ENCODE data around the gene DCXR. TPM values are rescaled to one million over a fixed set of nuclear protein-coding genes. Genes with fewer than 3 reads are reported as not detected.

The DCXR gene
- total and polyA plus RNA-seq, 3 experiments from 2014 or later, result 108 to 127 (median 117) TPM

DNA sequence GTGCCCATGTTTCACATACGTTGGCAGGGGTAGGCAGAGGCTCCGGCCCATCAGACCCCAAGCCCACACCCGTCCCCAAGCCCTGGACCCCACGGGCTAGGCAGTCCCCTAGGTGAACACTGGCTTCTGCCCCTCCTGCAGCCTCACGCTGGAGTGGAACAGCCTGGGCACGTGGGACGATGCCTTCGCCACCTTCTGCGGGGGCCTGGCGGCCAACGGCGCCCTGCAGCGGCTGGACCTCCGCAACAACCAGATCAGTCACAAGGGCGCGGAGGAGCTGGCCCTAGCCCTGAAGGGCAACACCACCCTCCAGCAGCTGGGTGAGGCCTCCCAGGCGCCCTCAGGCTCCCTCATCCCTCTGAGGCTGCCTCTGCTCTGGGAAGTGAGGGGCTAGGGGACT, 12.6 kb downstream of the DCXR start:
- POLR2A ChIA-PET, result no interaction called here
- CTCF ChIA-PET, result interaction anchor here (6.0 kb wide), 1 partner anchor 64 kb away, joined by 83 read pairs; the partner anchor contains the start of gene NOTUM
- Histone ChIP-seq H3K4me3 (ENCODE audit: low read length) (no peak overlapping the region), H3K27ac (ENCODE audit: low read depth, low read length) (no peak overlapping the region), H3K9me3 (ENCODE audit: low read length) (no peaks in the 10 kb centered on the region), H3K27me3 (ENCODE audit: insufficient read depth, low read length, poor library complexity, severe bottlenecking) (no peaks in the 10 kb centered on the region), H3K4me1 (ENCODE audit: insufficient read depth, low read length) (peaks cover 28% of the 10 kb centered on the region), H3K36me3 (ENCODE audit: insufficient read depth, low read length) (no peaks in the 10 kb centered on the region)
- no peak overlapping the region for H3K27ac Mint-ChIP-seq
- H3K4me1 Mint-ChIP-seq, result peaks cover 19 to 38% (median 21%) of the 10 kb centered on the region in 3 donors
- H3K4me3 Mint-ChIP-seq, result peak overlapping the region in 1 of 7 donors; percentile 23
- H3K36me3 Mint-ChIP-seq, result no peaks in the 10 kb centered on the region
- no peaks in the 10 kb centered on the region for H3K9me3 Mint-ChIP-seq
- H3K27me3 Mint-ChIP-seq, result peaks cover 0 to 5% of the 10 kb centered on the region in 2 donors
- DNase-seq, result no peak

DNA sequence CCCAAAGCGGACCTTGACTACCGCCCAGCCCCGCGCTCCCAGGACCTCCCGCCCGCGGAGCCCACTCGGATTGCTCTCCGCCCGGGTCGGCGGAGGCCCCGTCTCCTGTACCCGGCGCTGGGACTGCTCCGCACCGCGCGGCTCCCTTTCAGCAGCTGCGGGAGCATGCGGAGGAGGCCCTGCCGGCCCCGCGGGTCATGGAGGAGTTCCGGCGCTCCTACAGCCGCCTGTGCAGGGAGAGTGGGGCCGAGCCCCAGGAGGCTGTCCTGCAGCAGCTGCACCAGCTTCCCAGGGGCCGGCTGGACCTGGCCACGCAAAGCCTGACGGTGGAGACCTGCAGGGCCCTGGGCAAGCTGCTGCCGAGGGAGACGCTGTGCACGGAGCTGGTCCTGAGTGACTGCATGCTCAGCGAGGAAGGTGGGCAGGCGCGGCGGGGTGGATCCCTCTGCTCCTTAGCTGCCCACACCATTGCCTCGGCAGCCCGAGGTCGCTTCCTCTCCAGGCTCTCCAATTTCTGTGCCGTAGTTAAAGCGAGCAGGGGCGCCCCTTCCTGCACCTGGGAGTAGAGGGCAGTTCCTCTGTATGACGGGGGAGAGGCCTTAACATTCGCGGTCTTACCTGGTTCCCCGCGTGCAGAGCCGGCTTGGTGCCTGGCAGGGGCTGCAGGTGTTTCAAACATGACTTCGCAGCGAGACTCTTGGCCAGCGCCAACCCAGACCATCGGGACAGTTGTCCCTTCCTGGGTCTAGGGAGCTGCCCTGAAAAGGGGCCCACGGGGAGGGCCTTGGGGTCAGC, 13.9 kb downstream of the DCXR start:
- H3K4me3 ChIP-seq (ENCODE audit: low read length), result peak overlapping the region; percentile 64
- H3K36me3 ChIP-seq (ENCODE audit: insufficient read depth, low read length), result peaks cover 3% of the 10 kb centered on the region
- ChIA-PET CTCF (interaction anchor here (3.9 to 6.0 kb wide), 2 partner anchors 13 to 62 kb away, joined by 16 to 83 read pairs; partner anchors contain the start of genes DCXR and NOTUM), POLR2A (interaction anchor here (1.0 to 2.3 kb wide), 5 partner anchors 14 to 320 kb away, joined by 3 to 10 read pairs (median 6); partner anchors contain the start of genes DCXR, FASN and MRPL12)
- H3K4me1 ChIP-seq (ENCODE audit: insufficient read depth, low read length), result peaks cover 26% of the 10 kb centered on the region
- Mint-ChIP-seq H3K36me3 (peaks cover 0 to 3% (median 0%) of the 10 kb centered on the region in 3 donors), H3K4me3 (peak overlapping the region; percentile 75 to 93 (median 84)), H3K27me3 (peaks cover 0 to 2% of the 10 kb centered on the region in 2 donors), H3K4me1 (peaks cover 17 to 34% (median 21%) of the 10 kb centered on the region in 3 donors), H3K27ac (peak overlapping the region in 3 of 8 donors; percentile 33 to 51 (median 50)), H3K9me3 (no peaks in the 10 kb centered on the region)
- H3K27ac ChIP-seq (ENCODE audit: low read depth, low read length), result peak overlapping the region; percentile 38
- peak in 2 of 5 donors; percentile 14 to 15 for DNase-seq
- no peaks in the 10 kb centered on the region for H3K9me3 ChIP-seq (ENCODE audit: low read length)
- no peaks in the 10 kb centered on the region for H3K27me3 ChIP-seq (ENCODE audit: insufficient read depth, low read length, poor library complexity, severe bottlenecking)

DNA sequence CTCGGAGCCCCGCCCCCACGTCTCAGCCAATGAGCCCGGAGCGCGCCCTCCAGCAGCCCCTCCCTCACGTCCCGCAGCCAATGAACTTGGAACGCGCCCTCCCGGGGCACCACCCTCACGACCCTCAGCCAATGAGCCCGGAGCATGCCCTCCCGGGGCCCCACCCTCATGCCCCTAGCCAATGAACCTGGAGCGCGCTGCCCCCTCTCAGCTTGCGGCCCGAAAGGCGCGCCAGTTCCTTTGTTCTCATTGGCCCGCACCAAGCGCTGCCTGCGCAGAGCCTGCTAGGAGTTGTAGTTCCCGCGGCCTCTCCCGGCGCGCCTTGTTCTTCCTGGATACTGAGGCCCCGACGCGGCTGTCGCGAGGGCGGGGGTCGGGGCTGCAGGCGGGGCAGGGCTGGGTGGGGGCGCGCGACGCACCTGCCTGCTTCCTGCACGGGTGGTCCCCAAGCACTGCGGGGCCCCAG, 14.5 kb downstream of the DCXR start, which contains the start of gene LRRC45:
Gene LRRC45 (plus strand): TSS at position 325 of the 466 bp plus-strand sequence. CDS start 339 bp downstream, outside the sequence.
- peak; percentile 99 to 100 (median 100) for DNase-seq
- H3K27me3 Mint-ChIP-seq, result peaks cover 0 to 2% of the 10 kb centered on the region in 2 donors
- H3K36me3 ChIP-seq (ENCODE audit: insufficient read depth, low read length), result peaks cover 6% of the 10 kb centered on the region
- H3K4me3 ChIP-seq (ENCODE audit: low read length), result peak within 1 kb of the TSS; percentile 70
- H3K4me1 ChIP-seq (ENCODE audit: insufficient read depth, low read length), result peaks cover 26% of the 10 kb centered on the region
- peak within 1 kb of the TSS; percentile 61 for H3K27ac ChIP-seq (ENCODE audit: low read depth, low read length)
- no peaks in the 10 kb centered on the region for H3K27me3 ChIP-seq (ENCODE audit: insufficient read depth, low read length, poor library complexity, severe bottlenecking)
- no peaks in the 10 kb centered on the region for H3K9me3 Mint-ChIP-seq
- H3K36me3 Mint-ChIP-seq, result peaks cover 0 to 8% (median 0%) of the 10 kb centered on the region in 3 donors
- H3K4me3 Mint-ChIP-seq, result peak within 1 kb of the TSS; percentile 83 to 93 (median 85)
- H3K27ac Mint-ChIP-seq, result peak within 1 kb of the TSS in 6 of 8 donors; percentile 56 to 85 (median 70)
- ChIA-PET POLR2A (interaction anchor here (0.8 to 2.3 kb wide), 9 partner anchors 15 to 496 kb away, joined by 3 to 10 read pairs (median 5); partner anchors contain the start of genes CSNK1D, DCXR, FASN and FOXK2), CTCF (interaction anchor here (0.7 to 6.0 kb wide), 4 partner anchors 8 to 132 kb away, joined by 3 to 83 read pairs (median 20); partner anchors contain the start of genes DCXR, NOTUM and RAC3)
- H3K9me3 ChIP-seq (ENCODE audit: low read length), result no peaks in the 10 kb centered on the region
- peaks cover 17 to 34% (median 21%) of the 10 kb centered on the region in 3 donors for H3K4me1 Mint-ChIP-seq

DNA sequence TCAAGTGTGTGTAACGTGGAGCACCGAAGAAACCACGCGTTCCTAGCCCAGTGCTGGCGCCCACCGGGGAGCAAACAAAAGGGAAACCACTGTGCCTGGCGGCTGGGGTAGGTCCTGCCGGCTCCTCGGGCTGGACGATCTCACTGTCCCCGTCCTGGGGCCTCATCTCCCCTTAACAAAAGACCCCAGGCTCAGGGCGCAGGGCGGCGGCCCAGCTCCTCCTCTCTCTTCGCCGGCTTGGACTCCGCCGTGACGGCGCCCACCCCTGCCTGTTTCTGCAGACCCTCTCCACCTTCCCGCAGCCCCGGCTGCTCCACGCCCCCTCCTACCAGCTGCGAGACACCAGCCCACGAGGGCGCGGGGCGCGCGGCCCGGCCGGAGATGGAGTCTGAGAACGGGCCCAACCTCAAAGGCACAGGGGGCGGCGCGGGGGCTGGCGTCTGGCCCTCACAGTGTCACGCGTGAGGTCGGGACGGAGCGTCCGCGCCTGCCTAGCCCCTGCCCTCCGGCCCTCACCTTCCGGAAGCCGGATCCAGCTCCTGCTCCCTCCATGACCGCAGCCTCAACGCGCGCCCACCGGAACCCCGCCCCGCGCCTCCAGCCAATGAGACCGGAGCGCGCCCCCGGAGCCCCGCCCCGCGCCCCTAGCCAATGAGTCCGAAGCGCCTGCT, 15.1 kb downstream of the DCXR start, which contains the start of gene CENPX:
Gene CENPX (minus strand): TSS at position 569 of the 671 bp plus-strand sequence. CDS start 17 bp downstream, at position 552.
- ChIA-PET CTCF (interaction anchor here (0.7 to 6.0 kb wide), 5 partner anchors 9 to 133 kb away, joined by 3 to 83 read pairs (median 16); partner anchors contain the start of genes DCXR, NOTUM and RAC3), POLR2A (interaction anchor here (0.8 to 2.3 kb wide), 9 partner anchors 15 to 497 kb away, joined by 3 to 10 read pairs (median 5); partner anchors contain the start of genes CSNK1D, DCXR, FASN and FOXK2)
- DNase-seq, result peak in 1 of 5 donors; percentile 57
- Mint-ChIP-seq H3K4me1 (peaks cover 17 to 34% (median 21%) of the 10 kb centered on the region in 3 donors), H3K9me3 (no peaks in the 10 kb centered on the region), H3K36me3 (peaks cover 0 to 8% (median 0%) of the 10 kb centered on the region in 3 donors), H3K27ac (peak within 1 kb of the TSS in 7 of 8 donors; percentile 56 to 85 (median 71)), H3K27me3 (peaks cover 0 to 2% of the 10 kb centered on the region in 2 donors), H3K4me3 (peak within 1 kb of the TSS; percentile 83 to 93 (median 85))
- H3K4me1 ChIP-seq (ENCODE audit: insufficient read depth, low read length), result peaks cover 26% of the 10 kb centered on the region
- H3K27me3 ChIP-seq (ENCODE audit: insufficient read depth, low read length, poor library complexity, severe bottlenecking), result no peaks in the 10 kb centered on the region
- peaks cover 6% of the 10 kb centered on the region for H3K36me3 ChIP-seq (ENCODE audit: insufficient read depth, low read length)
- H3K27ac ChIP-seq (ENCODE audit: low read depth, low read length), result peak within 1 kb of the TSS; percentile 61
- H3K9me3 ChIP-seq (ENCODE audit: low read length), result no peaks in the 10 kb centered on the region
- peak within 1 kb of the TSS; percentile 70 for H3K4me3 ChIP-seq (ENCODE audit: low read length)

DNA sequence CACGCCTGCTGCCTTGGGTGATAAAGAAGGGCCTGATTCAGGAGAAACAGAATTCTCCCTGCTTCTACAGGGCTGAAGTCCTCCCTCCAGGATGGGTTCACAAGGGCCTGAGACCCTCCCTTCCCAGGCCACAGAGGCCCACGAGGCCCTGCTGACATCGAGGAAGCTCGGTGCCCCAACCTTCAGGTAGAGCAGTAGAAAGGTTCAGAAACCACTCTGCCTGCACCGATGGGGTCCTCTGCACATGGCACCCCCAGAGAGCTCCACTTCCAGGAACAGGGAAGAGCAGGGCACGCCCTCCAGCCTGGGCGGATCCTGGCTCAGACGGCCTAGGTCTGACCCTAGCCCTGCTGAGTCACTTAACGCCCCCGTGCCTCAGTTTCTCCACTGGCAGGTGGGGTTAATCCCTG, 15.6 kb downstream of the DCXR start:
- H3K27ac ChIP-seq (ENCODE audit: low read depth, low read length), result peak overlapping the region; percentile 61

DNA sequence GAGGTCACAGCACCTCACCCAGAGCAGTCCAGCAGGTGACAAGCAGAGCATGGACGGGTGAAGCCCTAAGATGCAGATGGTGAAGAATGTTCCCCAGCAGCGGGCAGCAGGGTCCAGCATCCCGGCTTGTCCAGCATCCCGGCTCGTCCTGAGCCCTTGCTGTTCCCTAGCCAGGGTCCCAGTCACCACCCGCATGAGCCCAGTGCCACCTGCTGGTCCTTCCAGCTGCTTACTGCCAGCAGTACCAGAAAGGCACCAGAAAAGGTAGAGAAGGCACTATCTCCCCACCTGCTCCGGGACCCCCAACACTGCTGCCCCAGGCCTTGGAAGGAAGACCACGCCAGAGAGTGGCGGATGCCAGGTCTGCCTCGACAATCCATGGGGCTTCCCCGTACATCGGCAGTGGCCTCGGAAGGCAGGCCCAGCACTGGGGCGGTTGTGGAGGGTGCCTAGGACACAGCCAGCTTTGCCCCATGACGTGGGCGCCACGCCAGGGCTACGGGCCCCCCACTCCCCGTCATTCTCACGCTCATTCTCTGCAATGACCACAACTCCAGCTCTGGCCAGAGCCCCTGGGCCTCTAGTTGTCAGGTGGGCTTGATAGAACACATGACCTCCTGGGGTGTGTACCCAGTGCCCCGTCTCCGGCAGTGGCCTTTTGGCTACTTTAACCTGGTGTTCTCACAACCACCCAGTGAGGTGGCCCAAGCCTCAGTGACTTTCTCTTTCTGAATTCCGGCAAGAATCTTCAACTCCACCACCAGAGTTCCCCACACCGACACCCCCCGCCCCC, 16.2 kb downstream of the DCXR start:
- Histone ChIP-seq H3K36me3 (ENCODE audit: insufficient read depth, low read length) (peaks cover 6% of the 10 kb centered on the region), H3K9me3 (ENCODE audit: low read length) (no peaks in the 10 kb centered on the region), H3K4me1 (ENCODE audit: insufficient read depth, low read length) (peaks cover 26% of the 10 kb centered on the region), H3K4me3 (ENCODE audit: low read length) (peak overlapping the region; percentile 70), H3K27me3 (ENCODE audit: insufficient read depth, low read length, poor library complexity, severe bottlenecking) (no peaks in the 10 kb centered on the region), H3K27ac (ENCODE audit: low read depth, low read length) (peak overlapping the region; percentile 61)
- H3K4me3 Mint-ChIP-seq, result peak overlapping the region; percentile 83 to 93 (median 85)
- peak overlapping the region in 6 of 8 donors; percentile 56 to 85 (median 70) for H3K27ac Mint-ChIP-seq
- no peaks in the 10 kb centered on the region for H3K9me3 Mint-ChIP-seq
- DNase-seq, result peak in 4 of 5 donors; percentile 20 to 72 (median 50)
- peaks cover 0 to 2% of the 10 kb centered on the region in 2 donors for H3K27me3 Mint-ChIP-seq
- CTCF ChIA-PET, result interaction anchor here (0.8 to 6.0 kb wide), 7 partner anchors 10 to 134 kb away, joined by 3 to 83 read pairs (median 5); partner anchors contain the start of genes DCXR, NOTUM and RAC3
- POLR2A ChIA-PET, result interaction anchor here (1.4 to 1.7 kb wide), 2 partner anchors 61 to 151 kb away, joined by 5 to 12 read pairs; partner anchors contain the start of gene NOTUM
- peaks cover 17 to 34% (median 21%) of the 10 kb centered on the region in 3 donors for H3K4me1 Mint-ChIP-seq
- H3K36me3 Mint-ChIP-seq, result peaks cover 0 to 8% (median 0%) of the 10 kb centered on the region in 3 donors

More for the DNA sequence above, 15.6 kb downstream of the DCXR start:
- Mint-ChIP-seq H3K27ac (peak overlapping the region in 5 of 8 donors; percentile 62 to 85 (median 71)), H3K27me3 (peaks cover 0 to 2% of the 10 kb centered on the region in 2 donors), H3K4me3 (peak overlapping the region; percentile 83 to 93 (median 85)), H3K36me3 (peaks cover 0 to 8% (median 0%) of the 10 kb centered on the region in 3 donors), H3K4me1 (peaks cover 17 to 34% (median 21%) of the 10 kb centered on the region in 3 donors), H3K9me3 (no peaks in the 10 kb centered on the region)
- Histone ChIP-seq H3K27me3 (ENCODE audit: insufficient read depth, low read length, poor library complexity, severe bottlenecking) (no peaks in the 10 kb centered on the region), H3K9me3 (ENCODE audit: low read length) (no peaks in the 10 kb centered on the region), H3K4me1 (ENCODE audit: insufficient read depth, low read length) (peaks cover 26% of the 10 kb centered on the region), H3K36me3 (ENCODE audit: insufficient read depth, low read length) (peaks cover 6% of the 10 kb centered on the region), H3K4me3 (ENCODE audit: low read length) (peak overlapping the region; percentile 70)
- ChIA-PET POLR2A (interaction anchor here (0.9 to 2.3 kb wide), 5 partner anchors 16 to 251 kb away, joined by 3 to 10 read pairs (median 5); partner anchors contain the start of genes CSNK1D and DCXR), CTCF (interaction anchor here (0.8 to 6.0 kb wide), 7 partner anchors 9 to 133 kb away, joined by 3 to 83 read pairs (median 5); partner anchors contain the start of genes DCXR, NOTUM and RAC3)
- DNase-seq, result no peak
